Lower leg skin (tissue), 4 donors: ENCODE data around the gene BLM. TPM values are rescaled to one million over a fixed set of nuclear protein-coding genes. Genes with fewer than 3 reads are reported as not detected.
"Not testable (repeated sequence)": the region's sequence is repeated elsewhere in the genome, so short reads cannot be mapped to it uniquely, and the experiment has no call there.

Source experiments
- DNase-seq, 2 donors: peaks; one replicate each; pipeline ENCODE4 v3.0.0-alpha.2; 2019; ENCODE audit warnings: low spot score in 2 of 2
- H3K4me3 ChIP-seq: fragments of 200-600 bp; sonication (generic); 2 replicates; pipeline ENCODE4 v1.5.1; 2017; ENCODE audit warnings: mild to moderate bottlenecking, low read depth; ENCODE audit not compliant: poor library complexity, severe bottlenecking
- CTCF ChIP-seq, 3 donors: fragments of 450-650 bp; IDR thresholded peaks; one replicate each; pipeline ENCODE4 v1.5.1; 2016; ENCODE audit warnings: antibody characterized with exemption in 3 of 3, mild to moderate bottlenecking in 3 of 3, moderate library complexity in 2 of 3
- POLR2A ChIP-seq, 2 donors: fragments of 450-650 bp; IDR thresholded peaks; one replicate each; pipeline ENCODE4 v1.6.1; 2016 to 2017; ENCODE audit warnings: antibody characterized with exemption in 2 of 2, mild to moderate bottlenecking in 1 of 2, moderate library complexity in 1 of 2
- WGBS, 2 donors: methylation state at CpG; one replicate each; pipeline ENCODE4 v1.1.5; 2018; 5-methylcytosine and 5-hydroxymethylcytosine counted together
- intact Hi-C: fragments of 100-400 bp; cut with DNase I; formaldehyde crosslinking; loops from one replicate; pipeline ENCODE4 v1.15.0; 2023; ENCODE audit warnings: low total_unique reads
- total RNA-seq, 4 donors: library from RNA; depleted of rRNA; stranded (reverse); fragments of >200 nt; gene quantifications; one replicate each; pipeline ENCODE4 v1.1.0, GENCODE V29; 2016

Gene BLM
- total RNA-seq, 4 donors from 2014 or later = 0.30 to 2.0 (median 0.45) TPM

- DNase-seq = no peak
- no peak overlapping the region for H3K4me3 ChIP-seq
- intact Hi-C loops = no loop called here
- WGBS, 2 donors = 79 to 83% methylated on average over 10 of the region's 10 CpGs
- TF ChIP-seq POLR2A (IDR thresholded peaks at IDR 0.05) = no peak
- TF ChIP-seq CTCF (IDR thresholded peaks at IDR 0.05) = no peak
Observed at GRCh38 chr15:90683371-90683770, 33.8 kb upstream of the BLM start.

- H3K4me3 ChIP-seq = no peak overlapping the region
- WGBS, 2 donors = 91 to 92% methylated on average over 4 of the region's 4 CpGs
- TF ChIP-seq POLR2A (IDR thresholded peaks at IDR 0.05) = no peak
- no peak for TF ChIP-seq CTCF (IDR thresholded peaks at IDR 0.05)
- DNase-seq = no peak
- intact Hi-C loops = no loop called here
Observed at GRCh38 chr15:90683876-90684275, 33.3 kb upstream of the BLM start.

GRCh38 chr15:90684281-90684680 lies 32.9 kb upstream of the BLM start:
- TF ChIP-seq POLR2A (IDR thresholded peaks at IDR 0.05) = no peak
- no peak for TF ChIP-seq CTCF (IDR thresholded peaks at IDR 0.05)
- no peak for DNase-seq
- H3K4me3 ChIP-seq = no peak overlapping the region
- intact Hi-C loops = no loop called here
- 89 to 95% methylated on average over 5 of the region's 5 CpGs for WGBS, 2 donors

- no peak for TF ChIP-seq POLR2A (IDR thresholded peaks at IDR 0.05)
- no peak for TF ChIP-seq CTCF (IDR thresholded peaks at IDR 0.05)
- WGBS, 2 donors = 78 to 83% methylated on average over 11 of the region's 11 CpGs
- intact Hi-C loops = no loop called here
- DNase-seq = no peak
- H3K4me3 ChIP-seq = no peak overlapping the region
Observed at GRCh38 chr15:90685591-90686434, 31.3 kb upstream of the BLM start.

GRCh38 chr15:90686435-90687218 lies 30.5 kb upstream of the BLM start:
- intact Hi-C loops = no loop called here
- TF ChIP-seq POLR2A (IDR thresholded peaks at IDR 0.05) = no peak
- no peak for TF ChIP-seq CTCF (IDR thresholded peaks at IDR 0.05)
- 87 to 90% methylated on average over 3 of the region's 3 CpGs for WGBS, 2 donors
- no peak overlapping the region for H3K4me3 ChIP-seq
- no peak for DNase-seq

- intact Hi-C loops, DNase-seq, H3K4me3 ChIP-seq: not testable (repeated sequence)
- WGBS, 2 donors = 80% methylated on average over 6 of the region's 6 CpGs
Observed at GRCh38 chr15:90689326-90689961, 27.7 kb upstream of the BLM start.
